Activated CD8-positive, alpha-beta memory T cell treated with anti-CD3 and anti-CD28 coated beads, Interleukin-2, amount 50 U/mL, for 1 hour (primary cell): Measurements from ENCODE around the gene LSAMP.
"Not testable (repeated sequence)": the region's sequence is repeated elsewhere in the genome, so short reads cannot be mapped to it uniquely, and the experiment has no call there.

Experiments used
- DNase-seq: peaks from one replicate; pipeline ENCODE4 v3.0.0-alpha.2; 2020; ENCODE audit errors: extremely low read depth

Gene LSAMP

GRCh38 chr3:115891006-115891636 lies 554.2 kb downstream of the LSAMP start:
- DNase-seq, result no peak

GRCh38 chr3:115890579-115890978 lies 554.7 kb downstream of the LSAMP start:
- no peak for DNase-seq

- DNase-seq, result no peak
Measured at GRCh38 chr3:115885621-115886020, 559.7 kb downstream of the LSAMP start.

- DNase-seq, result no peak
Measured at GRCh38 chr3:115877615-115877899, 567.7 kb downstream of the LSAMP start.

GRCh38 chr3:115876876-115877614 lies 568.2 kb downstream of the LSAMP start:
- no peak for DNase-seq

- no peak for DNase-seq
Measured at GRCh38 chr3:115875460-115875859, 569.8 kb downstream of the LSAMP start.

GRCh38 chr3:115871735-115872134 lies 573.6 kb downstream of the LSAMP start:
- no peak for DNase-seq

GRCh38 chr3:115864911-115865310 lies 580.4 kb downstream of the LSAMP start:
- DNase-seq, result no peak

- no peak for DNase-seq
Measured at GRCh38 chr3:115862849-115863248, 582.4 kb downstream of the LSAMP start.

- DNase-seq, result no peak
Measured at GRCh38 chr3:115862099-115862498, 583.2 kb downstream of the LSAMP start.

- no peak for DNase-seq
Measured at GRCh38 chr3:115861166-115861733, 584.0 kb downstream of the LSAMP start.

GRCh38 chr3:115860766-115861165 lies 584.5 kb downstream of the LSAMP start:
- DNase-seq, result no peak

GRCh38 chr3:115859002-115859807 lies 586.1 kb downstream of the LSAMP start:
- no peak for DNase-seq

GRCh38 chr3:115857518-115858136 lies 587.7 kb downstream of the LSAMP start:
- DNase-seq, result no peak

- no peak for DNase-seq
Measured at GRCh38 chr3:115855911-115856310, 589.4 kb downstream of the LSAMP start.

GRCh38 chr3:115853104-115853503 lies 592.2 kb downstream of the LSAMP start:
- no peak for DNase-seq

GRCh38 chr3:115852278-115852677 lies 593.0 kb downstream of the LSAMP start:
- DNase-seq, result no peak

- DNase-seq, result no peak
Measured at GRCh38 chr3:115851571-115851970, 593.7 kb downstream of the LSAMP start.

GRCh38 chr3:115848641-115849040 lies 596.6 kb downstream of the LSAMP start:
- no peak for DNase-seq

GRCh38 chr3:115845986-115846385 lies 599.3 kb downstream of the LSAMP start:
- DNase-seq, result no peak

- not testable (repeated sequence) for DNase-seq
Measured at GRCh38 chr3:115844729-115845128, 600.6 kb downstream of the LSAMP start.

GRCh38 chr3:115843206-115843605 lies 602.1 kb downstream of the LSAMP start:
- DNase-seq, result no peak
